Measurements from ENCODE around the gene NAALADL2.

DNA sequence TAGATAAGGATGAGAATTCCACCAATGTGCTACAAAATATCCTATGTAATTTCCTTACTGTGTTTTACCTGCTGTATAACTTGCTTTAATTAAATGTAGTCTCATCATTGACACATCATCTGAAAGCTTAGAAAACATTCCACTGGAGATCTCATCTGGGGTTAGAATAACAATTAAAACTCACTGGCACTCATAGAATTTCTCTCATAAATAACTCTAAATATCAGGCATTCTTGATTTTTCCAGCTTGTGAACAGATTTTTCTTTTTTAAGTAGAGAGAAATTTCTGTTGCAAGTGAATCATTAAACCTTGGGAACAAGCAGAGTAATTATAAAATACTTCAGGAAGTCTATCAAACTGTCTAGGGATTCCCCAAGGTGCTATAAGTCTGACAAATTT, 843.8 kb downstream of the NAALADL2 start:
- TF ChIP-seq, protein P1, sequence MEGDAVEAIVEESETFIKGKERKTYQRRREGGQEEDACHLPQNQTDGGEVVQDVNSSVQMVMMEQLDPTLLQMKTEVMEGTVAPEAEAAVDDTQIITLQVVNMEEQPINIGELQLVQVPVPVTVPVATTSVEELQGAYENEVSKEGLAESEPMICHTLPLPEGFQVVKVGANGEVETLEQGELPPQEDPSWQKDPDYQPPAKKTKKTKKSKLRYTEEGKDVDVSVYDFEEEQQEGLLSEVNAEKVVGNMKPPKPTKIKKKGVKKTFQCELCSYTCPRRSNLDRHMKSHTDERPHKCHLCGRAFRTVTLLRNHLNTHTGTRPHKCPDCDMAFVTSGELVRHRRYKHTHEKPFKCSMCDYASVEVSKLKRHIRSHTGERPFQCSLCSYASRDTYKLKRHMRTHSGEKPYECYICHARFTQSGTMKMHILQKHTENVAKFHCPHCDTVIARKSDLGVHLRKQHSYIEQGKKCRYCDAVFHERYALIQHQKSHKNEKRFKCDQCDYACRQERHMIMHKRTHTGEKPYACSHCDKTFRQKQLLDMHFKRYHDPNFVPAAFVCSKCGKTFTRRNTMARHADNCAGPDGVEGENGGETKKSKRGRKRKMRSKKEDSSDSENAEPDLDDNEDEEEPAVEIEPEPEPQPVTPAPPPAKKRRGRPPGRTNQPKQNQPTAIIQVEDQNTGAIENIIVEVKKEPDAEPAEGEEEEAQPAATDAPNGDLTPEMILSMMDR (conservative IDR thresholded peaks at IDR 0.05): no peak
- TF ChIP-seq EZH2 (IDR thresholded peaks at IDR 0.05; ENCODE audit: low read depth): no peak
